HL-60 (cell line): ENCODE results near the gene HHAT.

Experiments used
- DNase-seq, 2 experiments: peaks; one replicate each; pipeline ENCODE4 v3.0.0-alpha.2; 2010 to 2020; ENCODE audit warnings: low read depth in 1 of 2, low spot score in 1 of 2
- H3K27ac ChIP-seq: fragments of 250-450 bp; sonication (Bioruptor Pico); replicated peaks from 2 replicates; pipeline ENCODE4 v1.5.1; 2020; ENCODE audit warnings: mild to moderate bottlenecking, moderate library complexity
- H3K27me3 ChIP-seq: fragments of 250-450 bp; sonication (Bioruptor Pico); 2 replicates; pipeline ENCODE4 v1.5.1; 2021; ENCODE audit warnings: mild to moderate bottlenecking, moderate library complexity; ENCODE audit not compliant: insufficient read depth, poor library complexity, severe bottlenecking
- H3K4me3 ChIP-seq: replicated peaks from 2 replicates; pipeline ENCODE4 v1.5.1; 2011; ENCODE audit warnings: mild to moderate bottlenecking, control low read depth, low read length; ENCODE audit not compliant: insufficient read depth
- GABPA ChIP-seq: IDR thresholded peaks from 2 replicates; pipeline ENCODE4 v1.6.1; 2012; ENCODE audit warnings: low read depth
- POLR2AphosphoS5 ChIP-seq: IDR thresholded peaks from 2 replicates; pipeline ENCODE4 v1.6.1; 2012; ENCODE audit warnings: low read depth
- SPI1 ChIP-seq: IDR thresholded peaks from 2 replicates; pipeline ENCODE4 v1.6.1; 2012; ENCODE audit warnings: low read depth, mild to moderate bottlenecking, borderline replicate concordance
- TF ChIP-seq, protein P1 (sequence below): IDR thresholded peaks from one replicate; pipeline ENCODE4 v1.5.1; 2011; ENCODE audit warnings: low read length, control low read depth, inconsistent platforms; ENCODE audit not compliant: insufficient read depth
- TF ChIP-seq, protein P2 (sequence below): IDR thresholded peaks from 2 replicates; pipeline ENCODE4 v1.6.1; 2012; ENCODE audit warnings: low read depth; ENCODE audit not compliant: insufficient replicate concordance

Gene HHAT

DNA sequence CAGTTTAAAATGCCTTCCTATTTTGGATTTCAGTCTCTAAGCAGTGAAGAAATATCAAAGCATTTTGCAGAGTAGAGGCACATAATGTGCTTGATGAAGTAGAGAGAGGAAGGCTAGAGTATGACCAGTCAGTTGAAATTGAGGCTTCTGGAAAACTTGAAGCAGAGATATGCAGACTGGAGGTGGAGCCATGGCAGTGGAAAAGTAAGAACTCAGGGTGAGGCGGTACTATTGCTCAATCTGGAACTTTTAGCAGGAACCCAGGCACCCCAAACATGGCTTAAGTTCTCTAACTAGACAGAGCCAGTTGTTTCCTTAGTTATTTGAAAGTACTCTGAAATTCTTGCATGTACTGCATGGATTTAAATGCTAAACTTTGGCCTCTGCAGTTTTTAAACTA, 288.6 kb downstream of the HHAT start:
- no peaks in the 10 kb centered on the region for H3K27me3 ChIP-seq
- no peak overlapping the region for H3K27ac ChIP-seq
- no peak overlapping the region for H3K4me3 ChIP-seq
- TF ChIP-seq, protein P1, sequence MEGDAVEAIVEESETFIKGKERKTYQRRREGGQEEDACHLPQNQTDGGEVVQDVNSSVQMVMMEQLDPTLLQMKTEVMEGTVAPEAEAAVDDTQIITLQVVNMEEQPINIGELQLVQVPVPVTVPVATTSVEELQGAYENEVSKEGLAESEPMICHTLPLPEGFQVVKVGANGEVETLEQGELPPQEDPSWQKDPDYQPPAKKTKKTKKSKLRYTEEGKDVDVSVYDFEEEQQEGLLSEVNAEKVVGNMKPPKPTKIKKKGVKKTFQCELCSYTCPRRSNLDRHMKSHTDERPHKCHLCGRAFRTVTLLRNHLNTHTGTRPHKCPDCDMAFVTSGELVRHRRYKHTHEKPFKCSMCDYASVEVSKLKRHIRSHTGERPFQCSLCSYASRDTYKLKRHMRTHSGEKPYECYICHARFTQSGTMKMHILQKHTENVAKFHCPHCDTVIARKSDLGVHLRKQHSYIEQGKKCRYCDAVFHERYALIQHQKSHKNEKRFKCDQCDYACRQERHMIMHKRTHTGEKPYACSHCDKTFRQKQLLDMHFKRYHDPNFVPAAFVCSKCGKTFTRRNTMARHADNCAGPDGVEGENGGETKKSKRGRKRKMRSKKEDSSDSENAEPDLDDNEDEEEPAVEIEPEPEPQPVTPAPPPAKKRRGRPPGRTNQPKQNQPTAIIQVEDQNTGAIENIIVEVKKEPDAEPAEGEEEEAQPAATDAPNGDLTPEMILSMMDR: no peak
- no peak for TF ChIP-seq GABPA
- no peak for TF ChIP-seq POLR2AphosphoS5
- no peak for TF ChIP-seq SPI1
- TF ChIP-seq, protein P2, sequence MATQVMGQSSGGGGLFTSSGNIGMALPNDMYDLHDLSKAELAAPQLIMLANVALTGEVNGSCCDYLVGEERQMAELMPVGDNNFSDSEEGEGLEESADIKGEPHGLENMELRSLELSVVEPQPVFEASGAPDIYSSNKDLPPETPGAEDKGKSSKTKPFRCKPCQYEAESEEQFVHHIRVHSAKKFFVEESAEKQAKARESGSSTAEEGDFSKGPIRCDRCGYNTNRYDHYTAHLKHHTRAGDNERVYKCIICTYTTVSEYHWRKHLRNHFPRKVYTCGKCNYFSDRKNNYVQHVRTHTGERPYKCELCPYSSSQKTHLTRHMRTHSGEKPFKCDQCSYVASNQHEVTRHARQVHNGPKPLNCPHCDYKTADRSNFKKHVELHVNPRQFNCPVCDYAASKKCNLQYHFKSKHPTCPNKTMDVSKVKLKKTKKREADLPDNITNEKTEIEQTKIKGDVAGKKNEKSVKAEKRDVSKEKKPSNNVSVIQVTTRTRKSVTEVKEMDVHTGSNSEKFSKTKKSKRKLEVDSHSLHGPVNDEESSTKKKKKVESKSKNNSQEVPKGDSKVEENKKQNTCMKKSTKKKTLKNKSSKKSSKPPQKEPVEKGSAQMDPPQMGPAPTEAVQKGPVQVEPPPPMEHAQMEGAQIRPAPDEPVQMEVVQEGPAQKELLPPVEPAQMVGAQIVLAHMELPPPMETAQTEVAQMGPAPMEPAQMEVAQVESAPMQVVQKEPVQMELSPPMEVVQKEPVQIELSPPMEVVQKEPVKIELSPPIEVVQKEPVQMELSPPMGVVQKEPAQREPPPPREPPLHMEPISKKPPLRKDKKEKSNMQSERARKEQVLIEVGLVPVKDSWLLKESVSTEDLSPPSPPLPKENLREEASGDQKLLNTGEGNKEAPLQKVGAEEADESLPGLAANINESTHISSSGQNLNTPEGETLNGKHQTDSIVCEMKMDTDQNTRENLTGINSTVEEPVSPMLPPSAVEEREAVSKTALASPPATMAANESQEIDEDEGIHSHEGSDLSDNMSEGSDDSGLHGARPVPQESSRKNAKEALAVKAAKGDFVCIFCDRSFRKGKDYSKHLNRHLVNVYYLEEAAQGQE: no peak
- no peak for DNase-seq

DNA sequence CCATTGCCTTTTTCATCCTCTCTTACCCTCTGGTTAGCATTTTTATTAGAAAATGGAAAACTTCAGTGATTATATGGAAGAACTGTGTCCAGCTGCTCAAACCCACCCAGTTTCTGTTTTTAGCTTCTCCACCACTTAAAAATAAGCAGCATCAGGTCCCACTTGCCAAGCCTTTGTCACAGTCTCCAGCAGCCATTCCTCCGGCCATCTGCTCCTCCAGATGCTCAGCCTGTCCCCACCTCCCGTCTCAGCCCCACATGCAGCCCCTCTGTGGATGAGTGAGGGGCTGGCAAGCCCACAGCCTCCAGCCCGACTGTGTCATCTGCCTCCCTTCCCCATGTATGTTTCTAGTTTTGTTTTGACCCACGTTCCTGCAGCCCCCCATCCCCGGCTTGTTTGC, 289.7 kb downstream of the HHAT start:
- TF ChIP-seq SPI1: no peak
- TF ChIP-seq POLR2AphosphoS5: no peak
- TF ChIP-seq, protein P2: no peak
- TF ChIP-seq, protein P1: no peak
- no peak for TF ChIP-seq GABPA
- Histone ChIP-seq H3K27me3 (no peaks in the 10 kb centered on the region), H3K27ac (no peak overlapping the region), H3K4me3 (no peak overlapping the region)
- DNase-seq: no peak

DNA sequence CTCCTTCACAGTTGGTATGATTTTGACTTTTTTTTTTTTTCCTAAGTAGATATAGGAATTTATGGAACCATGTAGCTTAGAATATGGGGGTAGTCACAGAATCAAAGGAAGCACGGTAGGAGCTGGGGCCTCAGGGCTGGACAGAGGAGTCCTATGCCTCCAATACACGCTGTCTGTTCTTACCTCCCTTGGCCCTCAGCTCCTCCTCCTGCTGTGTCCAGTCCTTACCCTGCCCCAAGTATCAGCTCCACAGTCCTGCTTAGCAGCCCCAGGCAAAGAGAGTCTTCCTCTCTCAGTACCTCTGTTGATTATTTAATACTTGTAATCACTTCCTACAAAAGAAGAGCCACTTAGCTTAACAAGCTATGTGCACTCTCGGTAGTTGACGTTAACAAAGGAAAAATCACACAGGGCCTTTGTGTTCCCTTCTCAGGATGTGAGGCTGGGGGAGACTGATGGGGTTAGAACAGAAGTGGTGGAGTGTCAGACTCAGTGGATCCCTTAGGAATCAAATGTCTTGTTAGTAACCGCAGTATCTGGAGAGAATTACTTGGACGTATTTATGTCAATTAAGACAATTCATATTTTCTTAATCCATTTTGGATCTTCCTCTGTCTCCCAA, 292.3 kb downstream of the HHAT start:
- no peak for DNase-seq
- Histone ChIP-seq H3K27ac (no peak overlapping the region), H3K4me3 (no peak overlapping the region), H3K27me3 (no peaks in the 10 kb centered on the region)
- TF ChIP-seq SPI1 (no peak), POLR2AphosphoS5 (no peak), GABPA (no peak)
- TF ChIP-seq, protein P2: no peak
- TF ChIP-seq, protein P1: no peak
